PC-3 (cell line): ENCODE measurements around the gene CLEC16A. TPM values are rescaled to one million over a fixed set of nuclear protein-coding genes. Genes with fewer than 3 reads are reported as not detected.

Source experiments
- ATAC-seq: fragments of 200-7000 bp; cut with Tn5 transposase; 2 replicates; pipeline ENCODE4 v1.9.1; 2020; ENCODE audit warnings: mild to moderate bottlenecking, moderate library complexity
- BruUV-seq: library from RNA; stranded (reverse); fragments of 400-500 nt; replicated peaks from 2 replicates; lab custom pipeline; 2021; lab: Mats Ljungman, UMichigan
- CTCF ChIA-PET: fragments of 300-600 bp; sonication (Branson Sonifier 250); formaldehyde crosslinking; loops from one replicate; lab custom pipeline; 2022; ENCODE audit warnings: antibody characterized with exemption; lab: Charles Lee
- POLR2A ChIA-PET: fragments of 300-600 bp; sonication (Branson Sonifier 250); formaldehyde crosslinking; loops from one replicate; lab custom pipeline; 2022; ENCODE audit warnings: antibody characterized with exemption; ENCODE audit not compliant: unreplicated experiment; lab: Charles Lee
- DNase-seq: peaks from one replicate; pipeline ENCODE4 v3.0.0-alpha.2; 2015
- H2AFZ ChIP-seq: fragments of 300-600 bp; sonication (generic); 2 replicates; pipeline ENCODE4 v1.6.0; 2016; ENCODE audit warnings: antibody characterized with exemption, low read length
- H3F3A ChIP-seq: fragments of 300-600 bp; sonication (generic); one replicate; pipeline ENCODE4 v1.6.0; 2017; ENCODE audit warnings: antibody characterized with exemption, low read length, control low read depth, mild to moderate bottlenecking; ENCODE audit not compliant: unreplicated experiment
- H3K27ac ChIP-seq: fragments of 300-600 bp; sonication (generic); 2 replicates; pipeline ENCODE4 v1.5.1; 2016; ENCODE audit warnings: mild to moderate bottlenecking, low read length
- H3K27me3 ChIP-seq: fragments of 300-600 bp; sonication (generic); 2 replicates; pipeline ENCODE4 v1.6.1; 2016; ENCODE audit warnings: low read length, mixed read lengths
- H3K36me3 ChIP-seq: fragments of 300-600 bp; sonication (generic); 2 replicates; pipeline ENCODE4 v1.6.1; 2016; ENCODE audit warnings: low read depth, mixed run types, low read length, mixed read lengths
- H3K4me1 ChIP-seq: fragments of 300-600 bp; sonication (generic); 2 replicates; pipeline ENCODE4 v1.5.1; 2016; ENCODE audit warnings: low read length; ENCODE audit not compliant: insufficient read depth
- H3K4me2 ChIP-seq: fragments of 300-600 bp; sonication (generic); 2 replicates; pipeline ENCODE4 v1.6.0; 2016; ENCODE audit warnings: low read length
- H3K4me3 ChIP-seq: fragments of 300-600 bp; sonication (generic); 2 replicates; pipeline ENCODE4 v1.5.1; 2016; ENCODE audit warnings: mild to moderate bottlenecking, low read length, mixed read lengths
- H3K79me2 ChIP-seq: fragments of 300-600 bp; sonication (generic); 2 replicates; pipeline ENCODE4 v1.6.1; 2017; ENCODE audit warnings: low read length, mixed read lengths
- H3K9ac ChIP-seq: fragments of 300-600 bp; sonication (generic); 2 replicates; pipeline ENCODE4 v1.6.0; 2016; ENCODE audit warnings: mild to moderate bottlenecking, low read length
- H3K9me2 ChIP-seq: fragments of 300-600 bp; sonication (generic); replicated peaks from 2 replicates; pipeline ENCODE4 v1.6.1; 2016; ENCODE audit warnings: mixed run types, low read length, mixed read lengths
- H3K9me3 ChIP-seq: fragments of 300-600 bp; sonication (generic); 2 replicates; pipeline ENCODE4 v1.6.1; 2016; ENCODE audit warnings: low read length, mixed read lengths
- H4K20me1 ChIP-seq: fragments of 300-600 bp; sonication (generic); 2 replicates; pipeline ENCODE4 v1.6.1; 2016; ENCODE audit warnings: low read length, mixed read lengths
- EZH2 ChIP-seq: fragments of 300-600 bp; sonication (generic); IDR thresholded peaks from one replicate; pipeline ENCODE4 v1.6.1; 2017; ENCODE audit warnings: antibody characterized with exemption, mild to moderate bottlenecking, low read length; ENCODE audit not compliant: unreplicated experiment
- EZH2phosphoT487 ChIP-seq: fragments of 300-600 bp; sonication (generic); IDR thresholded peaks from 2 replicates; pipeline ENCODE4 v1.6.1; 2018; ENCODE audit warnings: mild to moderate bottlenecking, antibody characterized with exemption, low read length, borderline replicate concordance
- intact Hi-C: fragments of 100-400 bp; cut with micrococcal nuclease; formaldehyde crosslinking; loops from 2 replicates; pipeline ENCODE4 v1.9.0; 2023
- total RNA-seq: library from RNA; depleted of rRNA; stranded (reverse); fragments of >200 nt; gene quantifications from 2 replicates; pipeline ENCODE4 v1.2.3, GENCODE V29; 2014
- TF ChIP-seq, protein P1 (sequence below): fragments of 300-600 bp; sonication (generic); conservative IDR thresholded peaks from 2 replicates; pipeline ENCODE4 v1.5.1; 2017; ENCODE audit warnings: antibody characterized with exemption, low read depth, mild to moderate bottlenecking, low read length

CLEC16A gene
- total RNA-seq, 1 experiment from 2014 or later = 9.5 TPM

GRCh38 chr16:11074131-11074530 lies 129.8 kb downstream of the CLEC16A start:
- intact Hi-C loops = no loop called here
- Histone ChIP-seq H3K4me3 (no peak overlapping the region), H3K9me2 (no peaks in the 10 kb centered on the region), H3K27me3 (no peaks in the 10 kb centered on the region), H3K9me3 (no peaks in the 10 kb centered on the region), H3F3A (no peaks in the 10 kb centered on the region), H3K4me1 (peaks cover 16% of the 10 kb centered on the region), H2AFZ (no peak overlapping the region), H3K27ac (no peak overlapping the region), H3K9ac (no peak overlapping the region), H3K4me2 (no peak overlapping the region), H3K79me2 (no peaks in the 10 kb centered on the region), H3K36me3 (no peaks in the 10 kb centered on the region), H4K20me1 (no peaks in the 10 kb centered on the region)
- ATAC-seq (no peak), DNase-seq (no peak)
- TF ChIP-seq EZH2phosphoT487 (no peak), EZH2 (no peak)
- TF ChIP-seq, protein P1, sequence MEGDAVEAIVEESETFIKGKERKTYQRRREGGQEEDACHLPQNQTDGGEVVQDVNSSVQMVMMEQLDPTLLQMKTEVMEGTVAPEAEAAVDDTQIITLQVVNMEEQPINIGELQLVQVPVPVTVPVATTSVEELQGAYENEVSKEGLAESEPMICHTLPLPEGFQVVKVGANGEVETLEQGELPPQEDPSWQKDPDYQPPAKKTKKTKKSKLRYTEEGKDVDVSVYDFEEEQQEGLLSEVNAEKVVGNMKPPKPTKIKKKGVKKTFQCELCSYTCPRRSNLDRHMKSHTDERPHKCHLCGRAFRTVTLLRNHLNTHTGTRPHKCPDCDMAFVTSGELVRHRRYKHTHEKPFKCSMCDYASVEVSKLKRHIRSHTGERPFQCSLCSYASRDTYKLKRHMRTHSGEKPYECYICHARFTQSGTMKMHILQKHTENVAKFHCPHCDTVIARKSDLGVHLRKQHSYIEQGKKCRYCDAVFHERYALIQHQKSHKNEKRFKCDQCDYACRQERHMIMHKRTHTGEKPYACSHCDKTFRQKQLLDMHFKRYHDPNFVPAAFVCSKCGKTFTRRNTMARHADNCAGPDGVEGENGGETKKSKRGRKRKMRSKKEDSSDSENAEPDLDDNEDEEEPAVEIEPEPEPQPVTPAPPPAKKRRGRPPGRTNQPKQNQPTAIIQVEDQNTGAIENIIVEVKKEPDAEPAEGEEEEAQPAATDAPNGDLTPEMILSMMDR = no peak
- ChIA-PET POLR2A (no interaction called here), CTCF (no interaction called here)
- BruUV-seq = no TSS peak

- Histone ChIP-seq H3K79me2 (no peaks in the 10 kb centered on the region), H4K20me1 (no peaks in the 10 kb centered on the region), H3K9me2 (no peaks in the 10 kb centered on the region), H2AFZ (no peak overlapping the region), H3K9ac (no peak overlapping the region), H3K4me3 (no peak overlapping the region), H3K27ac (no peak overlapping the region), H3F3A (no peaks in the 10 kb centered on the region), H3K4me2 (no peak overlapping the region), H3K9me3 (no peaks in the 10 kb centered on the region), H3K36me3 (no peaks in the 10 kb centered on the region), H3K4me1 (peaks cover 25% of the 10 kb centered on the region), H3K27me3 (no peaks in the 10 kb centered on the region)
- ATAC-seq (no peak), DNase-seq (no peak)
- ChIA-PET CTCF (no interaction called here), POLR2A (no interaction called here)
- TF ChIP-seq, protein P1 = no peak
- no peak for TF ChIP-seq EZH2phosphoT487
- intact Hi-C loops = no loop called here
- BruUV-seq = no TSS peak
Observed at GRCh38 chr16:11075163-11075562, 130.8 kb downstream of the CLEC16A start.

DNA sequence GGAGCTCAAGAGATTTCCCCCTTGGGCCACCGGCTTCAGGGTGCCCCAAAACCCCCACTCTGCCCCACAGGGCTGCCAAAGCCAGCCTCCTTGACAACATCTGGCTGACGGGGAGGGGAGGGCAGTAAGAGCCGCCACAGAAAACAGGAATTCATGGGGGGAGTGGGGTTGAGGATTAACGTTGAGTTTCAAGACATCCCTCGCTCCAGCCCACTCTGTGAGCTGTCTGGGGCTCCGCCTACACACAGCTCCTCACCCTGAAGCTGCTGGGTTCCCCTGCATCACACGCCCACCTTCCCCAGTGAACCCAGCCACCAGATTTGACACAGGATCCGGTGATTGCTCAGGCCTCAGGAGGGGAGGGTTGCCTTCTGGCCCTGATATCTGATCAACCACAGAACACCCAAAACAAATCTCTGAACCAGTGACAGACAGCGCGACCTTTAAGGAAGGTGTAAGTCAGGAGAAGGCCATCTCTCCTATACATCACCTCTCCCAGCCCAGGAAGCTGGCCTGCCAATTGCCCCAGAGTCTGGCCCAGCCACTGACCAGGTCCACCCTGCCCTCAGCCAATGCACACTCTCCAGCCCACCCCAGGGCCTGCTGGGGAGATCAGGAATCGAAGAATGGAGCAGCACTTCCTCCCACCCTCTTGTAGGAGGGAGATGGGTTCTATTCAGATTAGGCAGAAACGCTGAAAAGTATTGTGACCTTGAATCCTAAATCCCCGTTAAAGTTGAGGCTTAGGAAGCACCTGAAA lies 132.1 kb downstream of the CLEC16A start:
- ATAC-seq = no peak
- Histone ChIP-seq H3K79me2 (no peaks in the 10 kb centered on the region), H2AFZ (no peak overlapping the region), H3K9ac (no peak overlapping the region), H3K4me3 (no peak overlapping the region), H3K27ac (no peak overlapping the region), H4K20me1 (no peaks in the 10 kb centered on the region), H3K36me3 (no peaks in the 10 kb centered on the region), H3K9me2 (no peaks in the 10 kb centered on the region), H3F3A (no peaks in the 10 kb centered on the region), H3K4me1 (peaks cover 25% of the 10 kb centered on the region), H3K27me3 (no peaks in the 10 kb centered on the region), H3K9me3 (no peaks in the 10 kb centered on the region), H3K4me2 (no peak overlapping the region)
- BruUV-seq = no TSS peak
- ChIA-PET CTCF (no interaction called here), POLR2A (no interaction called here)
- no peak for TF ChIP-seq EZH2phosphoT487
- TF ChIP-seq EZH2 = no peak
- TF ChIP-seq, protein P1 = no peak
- intact Hi-C loops = no loop called here
- DNase-seq = no peak
